CD4-positive, alpha-beta T cell treated with Interleukin-2 at 100 ng/mL for 4 hours (primary cell): ENCODE results near the gene PAK2.
"Not testable (repeated sequence)": the region's sequence is repeated elsewhere in the genome, so short reads cannot be mapped to it uniquely, and the experiment has no call there.

ENCODE experiments used
- DNase-seq: peaks from one replicate; pipeline ENCODE4 v3.0.0-alpha.2; 2020; ENCODE audit warnings: low spot score

PAK2 gene

GRCh38 chr3:196844235-196845219, 104.9 kb downstream of the PAK2 start:
- DNase-seq: not testable (repeated sequence)

GRCh38 chr3:196848375-196848774, 108.7 kb downstream of the PAK2 start:
- not testable (repeated sequence) for DNase-seq

- no peak for DNase-seq
These were observed 109.6 kb downstream of the PAK2 start for GRCh38 chr3:196849180-196849741.

GRCh38 chr3:196863000-196863399, 123.3 kb downstream of the PAK2 start:
- DNase-seq: not testable (repeated sequence)

GRCh38 chr3:196867155-196867506, 127.5 kb downstream of the PAK2 start:
- no peak for DNase-seq

GRCh38 chr3:196867507-196868296, 128.0 kb downstream of the PAK2 start, which contains the start of gene SENP5:
Gene SENP5 (plus strand): TSS chr3:196867920. CDS start chr3:196885182, 17,262 bp downstream.
- DNase-seq: peak; percentile 86

GRCh38 chr3:196868297-196868661, 128.6 kb downstream of the PAK2 start:
- DNase-seq: no peak

GRCh38 chr3:196872316-196872715, 132.7 kb downstream of the PAK2 start:
- no peak for DNase-seq

GRCh38 chr3:196874511-196875094, 134.9 kb downstream of the PAK2 start:
- not testable (repeated sequence) for DNase-seq

GRCh38 chr3:196875258-196875657, 135.6 kb downstream of the PAK2 start:
- no peak for DNase-seq
